Activated naive CD4-positive, alpha-beta T cell treated with anti-CD3 and anti-CD28 coated beads, Interleukin-2, amount 10 ng/mL, durations not matched to agents 7 days and 5 days (primary cell): Measurements from ENCODE around the gene NLK.
"Not testable (repeated sequence)": the region's sequence is repeated elsewhere in the genome, so short reads cannot be mapped to it uniquely, and the experiment has no call there.

Experiments
- CTCF ChIA-PET: fragments of 350-600 bp; sonication (Branson Sonifier 250); formaldehyde crosslinking; loops from one replicate; lab custom pipeline; 2021; ENCODE audit warnings: antibody characterized with exemption; lab: Charles Lee
- DNase-seq: peaks from one replicate; pipeline ENCODE4 v3.0.0-alpha.2; 2020
- H3K27ac Mint-ChIP-seq: one replicate; pipeline ENCODE4 v1.8.0; 2021; ENCODE audit warnings: mild to moderate bottlenecking, moderate library complexity, mixed read lengths
- H3K27me3 Mint-ChIP-seq: one replicate; pipeline ENCODE4 v1.8.0; 2021; ENCODE audit warnings: mild to moderate bottlenecking, mixed read lengths
- H3K36me3 Mint-ChIP-seq: one replicate; pipeline ENCODE4 v1.8.0; 2021; ENCODE audit warnings: mixed read lengths
- H3K4me1 Mint-ChIP-seq: one replicate; pipeline ENCODE4 v1.8.0; 2021; ENCODE audit warnings: mixed read lengths
- H3K4me3 Mint-ChIP-seq: one replicate; pipeline ENCODE4 v1.8.0; 2021; ENCODE audit warnings: mild to moderate bottlenecking, moderate library complexity, mixed read lengths
- H3K9me3 Mint-ChIP-seq: one replicate; pipeline ENCODE4 v1.8.0; 2021; ENCODE audit warnings: mixed read lengths

Gene NLK

GRCh38 chr17:28240688-28241340 is 198.3 kb downstream of the NLK start:
- Mint-ChIP-seq H3K9me3 (no peaks in the 10 kb centered on the region), H3K27me3 (peaks cover 18% of the 10 kb centered on the region), H3K36me3 (no peaks in the 10 kb centered on the region), H3K27ac (no peak overlapping the region), H3K4me3 (no peak overlapping the region), H3K4me1 (no peaks in the 10 kb centered on the region)
- CTCF ChIA-PET: interaction anchor here (0.6 to 1.4 kb wide), 2 partner anchors 175 to 395 kb away, joined by 3 read pairs; no protein-coding TSS in a partner anchor
- no peak for DNase-seq

- H3K27ac Mint-ChIP-seq: no peak overlapping the region
- H3K4me3 Mint-ChIP-seq: no peak overlapping the region
- CTCF ChIA-PET: interaction anchor here (1.1 kb wide), 1 partner anchor 9 kb away, joined by 3 read pairs; no protein-coding TSS in a partner anchor
- no peaks in the 10 kb centered on the region for H3K4me1 Mint-ChIP-seq
- H3K9me3 Mint-ChIP-seq: no peaks in the 10 kb centered on the region
- H3K36me3 Mint-ChIP-seq: no peaks in the 10 kb centered on the region
- H3K27me3 Mint-ChIP-seq: peaks cover 30% of the 10 kb centered on the region
- DNase-seq: no peak
Observed at GRCh38 chr17:28242791-28243190, 200.3 kb downstream of the NLK start.

GRCh38 chr17:28243268-28243667 is 200.8 kb downstream of the NLK start:
- not testable (repeated sequence) for DNase-seq, H3K36me3 Mint-ChIP-seq, H3K4me1 Mint-ChIP-seq, H3K4me3 Mint-ChIP-seq, H3K9me3 Mint-ChIP-seq, H3K27ac Mint-ChIP-seq
- CTCF ChIA-PET: interaction anchor here (1.1 kb wide), 1 partner anchor 8 kb away, joined by 3 read pairs; no protein-coding TSS in a partner anchor
- H3K27me3 Mint-ChIP-seq: peaks cover 35% of the 10 kb centered on the region

GRCh38 chr17:28244446-28244845 is 202.0 kb downstream of the NLK start:
- DNase-seq: no peak
- no peak overlapping the region for H3K27ac Mint-ChIP-seq
- no peak overlapping the region for H3K4me3 Mint-ChIP-seq
- no peaks in the 10 kb centered on the region for H3K4me1 Mint-ChIP-seq
- no peaks in the 10 kb centered on the region for H3K9me3 Mint-ChIP-seq
- H3K27me3 Mint-ChIP-seq: peaks cover 47% of the 10 kb centered on the region
- CTCF ChIA-PET: interaction anchor here (1.0 kb wide), 1 partner anchor 11 kb away, joined by 6 read pairs; no protein-coding TSS in a partner anchor
- no peaks in the 10 kb centered on the region for H3K36me3 Mint-ChIP-seq
